ENCODE results near the gene FNBP1. TPM values are rescaled to one million over a fixed set of nuclear protein-coding genes. Genes with fewer than 3 reads are reported as not detected.

Gene FNBP1
- total and polyA plus RNA-seq, 10 of the 15 experiments (the other 5 are each of a cell fraction or from before 2014, with no cell fraction given) = 64.5 to 353 (median 179) TPM

DNA sequence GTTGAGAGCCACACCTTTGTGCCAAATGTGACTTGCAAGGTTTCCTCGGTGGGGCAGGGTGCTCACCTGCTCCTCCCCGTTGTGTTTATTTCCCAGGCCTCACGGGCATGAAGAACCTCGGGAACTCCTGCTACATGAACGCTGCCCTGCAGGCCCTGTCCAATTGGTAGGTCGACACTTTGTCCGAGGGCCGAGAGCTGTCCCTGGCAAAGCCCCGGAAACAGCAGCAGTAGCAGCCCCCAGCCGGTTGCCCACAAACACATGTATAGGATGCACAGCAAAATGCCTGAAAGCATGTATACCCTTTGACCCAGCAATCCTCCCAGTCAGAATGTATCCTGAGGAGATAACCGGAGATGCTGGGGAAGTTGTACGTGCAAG is 181.6 kb downstream of the FNBP1 start (continued):
- TF ChIP-seq IRF4 (IDR thresholded peaks at IDR 0.05; ENCODE audit: low read depth, low read length) (no peak), PAX8 (IDR thresholded peaks at IDR 0.05) (no peak), NBN (IDR thresholded peaks at IDR 0.05) (no peak)

DNA sequence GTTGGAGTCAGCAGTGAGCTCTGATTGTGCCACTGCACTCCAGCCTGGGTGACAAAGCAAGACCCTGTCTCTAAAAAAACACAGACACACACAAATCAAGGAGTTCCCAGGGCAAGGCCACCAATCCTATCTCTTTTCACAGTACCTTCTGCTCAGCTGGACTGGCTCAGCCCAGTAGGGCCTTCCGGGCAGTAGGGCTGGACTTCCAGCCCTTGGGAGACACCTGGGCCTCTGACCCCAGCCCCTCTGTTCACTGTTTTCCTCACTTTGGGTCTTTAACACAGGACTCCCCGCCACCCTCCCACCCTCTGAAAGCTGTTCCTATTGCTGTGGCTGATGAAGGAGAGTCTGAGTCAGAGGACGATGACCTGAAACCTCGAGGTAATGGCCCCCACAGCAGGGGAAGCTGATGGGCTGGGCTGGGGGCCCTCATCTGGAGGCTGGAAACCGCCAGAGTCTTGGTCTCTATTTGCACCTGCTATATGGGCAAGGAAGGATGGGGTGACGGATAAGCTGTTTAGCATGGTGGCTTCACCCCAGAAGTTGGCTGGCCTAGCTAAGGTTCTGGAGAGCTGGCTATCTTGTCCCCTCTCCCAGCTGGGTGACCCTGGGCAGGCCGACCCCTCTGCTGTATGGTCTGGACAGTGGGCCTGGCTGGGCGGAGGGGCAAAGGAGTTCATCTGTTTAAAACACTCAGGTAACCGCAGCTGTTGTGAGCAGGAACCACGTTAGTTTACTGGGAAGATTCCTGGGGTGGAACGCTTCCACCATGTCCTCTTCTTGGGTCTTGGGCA is 182.1 kb downstream of the FNBP1 start:
- intact Hi-C loops (cut with micrococcal nuclease; ENCODE audit: unreplicated experiment) (no loop called here), in situ Hi-C loops (cut with MboI) (no loop called here)
- Histone ChIP-seq H3K4me1 (ENCODE audit: control insufficient read depth, insufficient read depth, low read length) (peaks cover 5% of the 10 kb centered on the region), H3K4me3 (no peak overlapping the region), H2AFZ (ENCODE audit: control insufficient read depth, low read depth, low read length) (no peak overlapping the region), H3K27me3 (replicated peaks in 1 of 2; ENCODE audit: control insufficient read depth in 2 of 2, insufficient read depth in 2 of 2, low read length in 1 of 2) (no peaks in the 10 kb centered on the region), H4K20me1 (ENCODE audit: control insufficient read depth, insufficient read depth) (no peaks in the 10 kb centered on the region), H3K79me2 (ENCODE audit: control insufficient read depth, insufficient read depth, low read length) (no peaks in the 10 kb centered on the region), H3K36me3 (ENCODE audit: control insufficient read depth in 2 of 2, insufficient read depth in 2 of 2, low read length in 1 of 2) (peaks cover 2 to 8% of the 10 kb centered on the region in 2 experiments; a peak in 3 of 4 replicates), H3K4me2 (ENCODE audit: control insufficient read depth, insufficient read depth) (no peak overlapping the region), H3K9me3 (replicated peaks; ENCODE audit: control insufficient read depth, insufficient read depth, low read length) (no peaks in the 10 kb centered on the region), H3K9ac (ENCODE audit: control insufficient read depth, insufficient read depth, low read length) (no peak overlapping the region), H3K27ac (ENCODE audit: control insufficient read depth, insufficient read depth) (no peak overlapping the region)
- no peak for ATAC-seq
- POLR2A ChIA-PET = no interaction called here
- RAD21 ChIA-PET (ENCODE audit: unreplicated experiment) = no interaction called here
- no TSS peak for BruUV-seq (replicated peaks)
- 71% methylated on average over 11 of the region's 11 CpGs for WGBS (ENCODE audit: insufficient coverage, insufficient replicate concordance, low lambda C conversion rate, missing lambda C conversion rate)
- FAIRE-seq = no peak
- CTCF ChIA-PET = no interaction called here
- TF ChIP-seq SMAD5 (IDR thresholded peaks at IDR 0.05; ENCODE audit: low read depth) = no peak
- no peak for TF ChIP-seq RAD21 (IDR thresholded peaks at IDR 0.05; ENCODE audit: insufficient read depth, low read depth, low read length)
- no peak for TF ChIP-seq DPF2 (IDR thresholded peaks at IDR 0.05)
- TF ChIP-seq TBL1XR1 (IDR thresholded peaks at IDR 0.05; ENCODE audit: low read depth, low read length) = no peak
- no peak for TF ChIP-seq FOXM1 (IDR thresholded peaks at IDR 0.05; ENCODE audit: low read depth, low read length)
- TF ChIP-seq RBBP5 (conservative IDR thresholded peaks at IDR 0.05) = no peak
- TF ChIP-seq FOXK2 (IDR thresholded peaks at IDR 0.05) = no peak
- TF ChIP-seq PML (IDR thresholded peaks at IDR 0.05; ENCODE audit: low read length) = no peak
- no peak for TF ChIP-seq JUNB (IDR thresholded peaks at IDR 0.05)
- no peak for TF ChIP-seq SRF (IDR thresholded peaks at IDR 0.05; ENCODE audit: low read depth in 2 of 2, low read length in 2 of 2)
- SMC1A ChIA-PET (ENCODE audit: uncharacterized antibody, unreplicated experiment) = no interaction called here
- DNase-seq (ENCODE audit: low read depth, low spot score) = no peak
